GM12878 (cell line): ENCODE measurements around the gene GVQW3. TPM values are rescaled to one million over a fixed set of nuclear protein-coding genes. Genes with fewer than 3 reads are reported as not detected.
A peak's percentile ranks its signal among the peaks of the same experiment; 100 is the strongest.

Source experiments
- ATAC-seq: fragments of 200-7000 bp; cut with Tn5 transposase; 3 replicates; pipeline ENCODE4 v1.9.1; 2020; ENCODE audit warnings: mild to moderate bottlenecking, moderate library complexity
- BruUV-seq: library from RNA; stranded (reverse); fragments of 400-500 nt; replicated peaks from 2 replicates; lab custom pipeline; 2021; lab: Mats Ljungman, UMichigan
- CTCF ChIA-PET: fragments of 300-600 bp; sonication (Branson Sonifier 250); formaldehyde crosslinking; extraction: SDS; loops from one replicate; lab custom pipeline; 2021; ENCODE audit warnings: inconsistent platforms; lab: Yijun Ruan, JAX
- POLR2A ChIA-PET: fragments of 350-600 bp; formaldehyde crosslinking; extraction: SDS; loops from one replicate; lab custom pipeline; 2021; ENCODE audit warnings: inconsistent platforms; lab: Charles Lee
- RAD21 ChIA-PET: fragments of 300-600 bp; sonication (Branson Sonifier 250); formaldehyde crosslinking; loops from one replicate; lab custom pipeline; 2023; ENCODE audit warnings: antibody characterized with exemption; ENCODE audit not compliant: unreplicated experiment; lab: Charles Lee
- SMC1A ChIA-PET: fragments of 300-600 bp; sonication (Branson Sonifier 250); formaldehyde crosslinking; loops from one replicate; lab custom pipeline; 2023; ENCODE audit not compliant: unreplicated experiment, uncharacterized antibody; lab: Charles Lee
- DNase-seq: peaks from one replicate; pipeline ENCODE4 v3.0.0-alpha.2; 2011; ENCODE audit warnings: low read depth, low spot score
- FAIRE-seq: peaks from 3 replicates; lab custom pipeline; 2011; peaks lifted over from hg19 to GRCh38; lab: Jason Lieb, UNC
- H2AFZ ChIP-seq: 2 replicates; pipeline ENCODE4 v1.6.0; 2011; ENCODE audit warnings: low read depth, low read length, control low read depth; ENCODE audit not compliant: control insufficient read depth
- H3K27ac ChIP-seq: 2 replicates; pipeline ENCODE4 v1.5.1; 2011; ENCODE audit warnings: control low read depth; ENCODE audit not compliant: control insufficient read depth, insufficient read depth
- H3K27me3 ChIP-seq, 2 experiments: replicated peaks in 1 of 2; 2 replicates each; pipeline versions ENCODE4 v1.6.0 to v1.6.1; 2011; ENCODE audit warnings: low read length in 1 of 2; ENCODE audit not compliant: control insufficient read depth in 2 of 2, insufficient read depth in 2 of 2
- H3K36me3 ChIP-seq, 2 experiments: 2 replicates each; pipeline ENCODE4 v1.5.1; 2011; ENCODE audit warnings: low read length in 1 of 2; ENCODE audit not compliant: control insufficient read depth in 2 of 2, insufficient read depth in 2 of 2
- H3K4me1 ChIP-seq: 2 replicates; pipeline ENCODE4 v1.6.1; 2011; ENCODE audit warnings: mild to moderate bottlenecking, low read length, moderate library complexity, mixed read lengths; ENCODE audit not compliant: control insufficient read depth, insufficient read depth
- H3K4me2 ChIP-seq: 2 replicates; pipeline ENCODE4 v1.6.0; 2011; ENCODE audit warnings: control low read depth; ENCODE audit not compliant: control insufficient read depth, insufficient read depth
- H3K4me3 ChIP-seq: fragments of 200-600 bp; sonication (generic); 2 replicates; pipeline ENCODE4 v1.5.1; 2016
- H3K79me2 ChIP-seq: 2 replicates; pipeline ENCODE4 v1.6.0; 2011; ENCODE audit warnings: low read length; ENCODE audit not compliant: control insufficient read depth, insufficient read depth
- H3K9ac ChIP-seq: 2 replicates; pipeline ENCODE4 v1.8.0; 2011; ENCODE audit warnings: low read length, control low read depth, mixed read lengths; ENCODE audit not compliant: control insufficient read depth, insufficient read depth
- H3K9me3 ChIP-seq: replicated peaks from 3 replicates; pipeline ENCODE4 v1.5.1; 2011; ENCODE audit warnings: mild to moderate bottlenecking, low read length; ENCODE audit not compliant: control insufficient read depth, insufficient read depth
- H4K20me1 ChIP-seq: 2 replicates; pipeline ENCODE4 v1.6.0; 2011; ENCODE audit not compliant: control insufficient read depth, insufficient read depth
- ATF7 ChIP-seq: fragments of 450-650 bp; IDR thresholded peaks from 2 replicates; pipeline ENCODE4 v1.6.1; 2016; ENCODE audit warnings: low read depth, mild to moderate bottlenecking
- KLF5 ChIP-seq: fragments of 450-650 bp; IDR thresholded peaks from 2 replicates; pipeline ENCODE4 v1.6.1; 2014; ENCODE audit warnings: mild to moderate bottlenecking; ENCODE audit not compliant: partially characterized antibody
- NFYB ChIP-seq: IDR thresholded peaks from 2 replicates; pipeline ENCODE4 v1.6.1; 2011; ENCODE audit warnings: low read depth, mild to moderate bottlenecking, low read length, improper control_type of control experiment, moderate library complexity; ENCODE audit not compliant: insufficient read depth
- RBBP5 ChIP-seq: fragments of 200-600 bp; sonication (generic); conservative IDR thresholded peaks from 2 replicates; pipeline ENCODE4 v1.6.1; 2016
- WGBS: methylation state at CpG from one replicate; pipeline ENCODE4 v1.1.6; 2016; ENCODE audit warnings: low lambda C conversion rate; ENCODE audit not compliant: insufficient replicate concordance, insufficient coverage; ENCODE audit errors: missing lambda C conversion rate; 5-methylcytosine and 5-hydroxymethylcytosine counted together
- in situ Hi-C: fragments of 300-500 bp; cut with MboI; formaldehyde crosslinking; loops from 9 replicates; pipeline ENCODE4 v1.14.3; 2018; ENCODE audit warnings: mixed read lengths
- intact Hi-C: fragments of 100-400 bp; cut with micrococcal nuclease; formaldehyde crosslinking; loops from one replicate; pipeline ENCODE4 v1.14.2; 2022; ENCODE audit not compliant: unreplicated experiment
- polyA plus RNA-seq, 11 experiments: library from polyadenylated mRNA; depleted of rRNA in 4 of 11; unstranded in 6 of 11; stranded (reverse) in 5 of 11; fragments of >200 nt; fragmentation: Nextera tagmentation in 4 of 11; fragmentation: Illumina TruSeq in 1 of 11; extraction: Ambion mirVana in 4 of 11; extraction: Trizol in 1 of 11; gene quantifications; 1 replicate in 1 of 11; 2 replicates in 10 of 11; pipeline versions ENCODE4 v1.2.1 to v1.2.3, GENCODE V29; 2011 to 2016; ENCODE audit warnings: inconsistent platforms in 2 of 11, missing spikeins in 2 of 11, low read depth in 1 of 11
- total RNA-seq, 4 experiments: library from RNA; depleted of rRNA in 3 of 4; stranded (reverse); fragments of >200 nt in 3 of 4; fragmentation: Illumina TruSeq in 1 of 4; extraction: Trizol in 1 of 4; gene quantifications; 2 replicates each; pipeline versions ENCODE4 v1.2.1 to v1.2.3, GENCODE V29; 2013 to 2021

GVQW3 gene
- total and polyA plus RNA-seq, 10 of the 15 experiments (the other 5 are each of a cell fraction or from before 2014, with no cell fraction given): 0.13 to 3.3 (median 1.7) TPM

GRCh38 chr11:76380159-76380976 is 755 bp upstream of the GVQW3 start (continued):
- TF ChIP-seq NFYB: no peak
- no peak for TF ChIP-seq KLF5
- TF ChIP-seq, all 136 proteins: peak for 13

- H3K36me3 ChIP-seq: no peaks in the 10 kb centered on the region
- TF ChIP-seq ATF7 (peak; percentile 36; the same call in 1 of the 2 replicates), RBBP5 (no peak)
- H3K4me3 ChIP-seq: peak overlapping the region; percentile 53; the same call in 1 of the 2 replicates
- SMC1A ChIA-PET: interaction anchor here (1.0 to 1.7 kb wide), 5 partner anchors 13 to 554 kb away, joined by 3 to 4 read pairs (median 4); no protein-coding TSS in a partner anchor
- RAD21 ChIA-PET: interaction anchor here (0.6 to 1.3 kb wide), 2 partner anchors 43 to 109 kb away, joined by 3 read pairs; no protein-coding TSS in a partner anchor
- WGBS: 57% methylated on average over 6 of the region's 6 CpGs
- peaks cover 12% of the 10 kb centered on the region for H3K4me1 ChIP-seq
- ATAC-seq: no peak
- no peaks in the 10 kb centered on the region for H3K27me3 ChIP-seq
- FAIRE-seq: no peak
- no peak overlapping the region for H3K27ac ChIP-seq
- no peak overlapping the region for H3K9ac ChIP-seq
- CTCF ChIA-PET: interaction anchor here (0.6 to 1.9 kb wide), 4 partner anchors 8 to 175 kb away, joined by 3 to 7 read pairs (median 3); no protein-coding TSS in a partner anchor
- H3K79me2 ChIP-seq: peaks cover 15% of the 10 kb centered on the region
- in situ Hi-C loops: no loop called here
- no TSS peak for BruUV-seq
- intact Hi-C loops: loop anchor here (5.0 kb wide), 1 partner anchor 145 kb away; no protein-coding TSS in a partner anchor
- no peak overlapping the region for H2AFZ ChIP-seq
- peak overlapping the region; percentile 84; the same call in 1 of the 2 replicates for H3K4me2 ChIP-seq
- no peaks in the 10 kb centered on the region for H3K9me3 ChIP-seq
- POLR2A ChIA-PET: interaction anchor here (0.7 kb wide), 1 partner anchor 49 kb away, joined by 4 read pairs; no protein-coding TSS in a partner anchor
- no peak for DNase-seq
- H4K20me1 ChIP-seq: no peaks in the 10 kb centered on the region
These were observed 1.1 kb downstream of the GVQW3 start for GRCh38 chr11:76382209-76382608.
